Naive thymus-derived CD4-positive, alpha-beta T cell (primary cell): ENCODE results near the gene TTC21A. TPM values are rescaled to one million over a fixed set of nuclear protein-coding genes. Genes with fewer than 3 reads are reported as not detected.

Experiments used
- ATAC-seq: fragments of 150-1000 bp; cut with Tn5 transposase; 2 replicates; pipeline ENCODE4 v1.10.0; 2021; ENCODE audit warnings: mild to moderate bottlenecking, moderate library complexity
- CTCF ChIA-PET: fragments of 350-600 bp; sonication (Branson Sonifier 250); formaldehyde crosslinking; loops from one replicate; lab custom pipeline; 2021; ENCODE audit warnings: antibody characterized with exemption; lab: Charles Lee
- POLR2A ChIA-PET: fragments of 350-600 bp; sonication (Branson Sonifier 250); formaldehyde crosslinking; loops from one replicate; lab custom pipeline; 2021; ENCODE audit warnings: antibody characterized with exemption, inconsistent platforms; lab: Charles Lee
- DNase-seq, 9 donors: peaks; one replicate each; pipeline versions ENCODE4 v3.0.0 to v3.0.0-alpha.2; 2020 to 2022; ENCODE audit warnings: mixed read lengths in 1 of 9
- H3K27ac ChIP-seq: one replicate; pipeline ENCODE4 v1.7.0; 2013; ENCODE audit warnings: mild to moderate bottlenecking, low read depth, low read length, moderate library complexity
- H3K27me3 ChIP-seq, 2 donors: one replicate each; pipeline ENCODE4 v1.7.0; 2013; ENCODE audit warnings: low read length in 2 of 2, mild to moderate bottlenecking in 2 of 2, moderate library complexity in 2 of 2; ENCODE audit not compliant: control insufficient read depth in 2 of 2, insufficient read depth in 2 of 2
- H3K36me3 ChIP-seq, 3 experiments: 1 replicate in 2 of 3; 2 replicates in 1 of 3; pipeline ENCODE4 v1.7.0; 2013; ENCODE audit warnings: low read length in 3 of 3, mild to moderate bottlenecking in 3 of 3, moderate library complexity in 1 of 3; ENCODE audit not compliant: insufficient read depth in 3 of 3, control insufficient read depth in 2 of 3
- H3K4me1 ChIP-seq, 2 donors: one replicate each; pipeline ENCODE4 v1.7.0; 2013; ENCODE audit warnings: low read length in 2 of 2, mild to moderate bottlenecking in 2 of 2, moderate library complexity in 1 of 2; ENCODE audit not compliant: control insufficient read depth in 2 of 2, insufficient read depth in 2 of 2
- H3K4me3 ChIP-seq: 2 replicates; pipeline ENCODE4 v1.7.0; 2013; ENCODE audit warnings: mild to moderate bottlenecking, low read length
- H3K9me3 ChIP-seq, 3 experiments: 1 replicate in 2 of 3; 2 replicates in 1 of 3; pipeline ENCODE4 v1.7.0; 2013; ENCODE audit warnings: low read length in 3 of 3; ENCODE audit not compliant: control insufficient read depth in 2 of 3
- H3K27ac Mint-ChIP-seq, 9 donors: one replicate each; pipeline ENCODE4 v1.8.0; 2020 to 2022; ENCODE audit warnings: mixed read lengths in 9 of 9, mild to moderate bottlenecking in 8 of 9, moderate library complexity in 5 of 9, inconsistent platforms in 2 of 9
- H3K27me3 Mint-ChIP-seq, 5 donors: one replicate each; pipeline ENCODE4 v1.8.0; 2021 to 2022; ENCODE audit warnings: mixed read lengths in 5 of 5, mild to moderate bottlenecking in 1 of 5
- H3K36me3 Mint-ChIP-seq, 5 donors: one replicate each; pipeline ENCODE4 v1.8.0; 2020 to 2022; ENCODE audit warnings: mixed read lengths in 5 of 5, mild to moderate bottlenecking in 3 of 5, inconsistent platforms in 1 of 5
- H3K4me1 Mint-ChIP-seq, 7 donors: one replicate each; pipeline ENCODE4 v1.8.0; 2020 to 2022; ENCODE audit warnings: mixed read lengths in 7 of 7, mild to moderate bottlenecking in 3 of 7, inconsistent platforms in 1 of 7
- H3K4me3 Mint-ChIP-seq, 10 donors: one replicate each; pipeline ENCODE4 v1.8.0; 2020 to 2022; ENCODE audit warnings: mild to moderate bottlenecking in 10 of 10, mixed read lengths in 10 of 10, moderate library complexity in 6 of 10, inconsistent platforms in 2 of 10
- H3K9me3 Mint-ChIP-seq, 11 donors: one replicate each; pipeline ENCODE4 v1.8.0; 2020 to 2022; ENCODE audit warnings: mixed read lengths in 11 of 11, mild to moderate bottlenecking in 4 of 11, inconsistent platforms in 1 of 11, moderate library complexity in 1 of 11
- intact Hi-C, 2 donors: fragments of 100-400 bp; cut with micrococcal nuclease; formaldehyde crosslinking; loops; one replicate each; pipeline ENCODE4 v1.15.1; 2023
- polyA plus RNA-seq, 2 donors: library from polyadenylated mRNA; unstranded; fragments of 300-500 nt; fragmentation: Illumina TruSeq; gene quantifications; one replicate each; pipeline ENCODE4 v1.2.3, GENCODE V29; 2021
- total RNA-seq, 6 experiments: library from RNA in 5 of 6; stranded (reverse) in 5 of 6; gene quantifications; 1 replicate in 5 of 6; 2 replicates in 1 of 6; pipeline ENCODE4 v1.2.3 and lab custom pipeline; 2021 to 2026

Gene TTC21A
- total and polyA plus RNA-seq, 7 experiments from 2014 or later = 0.37 to 9.7 (median 4.8) TPM

GRCh38 chr3:39100500-39100886, 7.0 kb upstream of the TTC21A start:
- H3K27ac ChIP-seq = peak overlapping the region; percentile 30
- H3K27me3 ChIP-seq = no peaks in the 10 kb centered on the region
- Mint-ChIP-seq H3K9me3 (no peaks in the 10 kb centered on the region), H3K27me3 (no peaks in the 10 kb centered on the region), H3K4me1 (peaks cover 22 to 41% (median 31%) of the 10 kb centered on the region in 7 donors), H3K36me3 (peaks cover 0 to 5% (median 0%) of the 10 kb centered on the region in 5 donors), H3K4me3 (no peak overlapping the region), H3K27ac (peak overlapping the region in 1 of 9 donors; percentile 65)
- no peak for DNase-seq
- ATAC-seq = no peak
- no peaks in the 10 kb centered on the region for H3K9me3 ChIP-seq
- CTCF ChIA-PET = interaction anchor here (1.0 to 1.5 kb wide), 3 partner anchors 8 to 188 kb away, joined by 3 to 8 read pairs (median 3); no protein-coding TSS in a partner anchor
- intact Hi-C loops = loop anchor here in 1 of 2 donors (2.0 kb wide), 1 partner anchor 88 kb away; no protein-coding TSS in a partner anchor
- POLR2A ChIA-PET = no interaction called here
- no peaks in the 10 kb centered on the region for H3K4me1 ChIP-seq
- H3K36me3 ChIP-seq = peaks cover 0 to 54% (median 6%) of the 10 kb centered on the region in 3 experiments
- H3K4me3 ChIP-seq = no peak overlapping the region

DNA sequence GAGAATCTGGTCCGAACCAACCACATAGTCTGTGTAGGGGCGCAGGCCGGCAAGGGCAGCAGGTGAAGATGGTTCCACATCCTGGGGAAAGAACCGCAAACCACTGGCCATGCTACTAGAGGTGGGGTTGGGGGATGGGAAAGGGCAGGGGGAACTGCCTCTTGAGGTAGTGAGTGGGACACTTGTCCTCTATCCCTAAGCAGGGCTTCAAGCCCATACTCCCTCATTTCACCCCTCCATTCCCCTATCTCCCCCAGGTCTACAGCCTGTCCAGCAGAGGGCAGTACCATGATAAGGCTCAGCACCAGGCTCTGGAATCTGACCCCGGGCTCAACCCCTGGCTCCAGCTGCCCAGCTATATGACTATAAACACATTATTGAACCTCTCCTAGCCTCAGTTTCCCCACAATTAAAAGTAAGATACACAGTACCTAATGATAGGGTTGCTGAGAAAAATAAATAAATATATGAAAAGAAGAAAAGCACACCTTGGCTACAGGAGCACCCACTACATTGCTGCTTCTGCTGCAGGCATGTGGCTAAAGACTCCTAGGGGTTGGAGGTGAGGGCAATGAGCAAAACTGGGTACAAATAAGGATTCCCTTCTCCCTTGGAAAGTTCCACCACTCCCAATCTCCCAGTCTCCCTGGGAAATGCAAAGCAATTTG, 6.3 kb upstream of the TTC21A start:
- H3K9me3 ChIP-seq = no peaks in the 10 kb centered on the region
- H3K27me3 ChIP-seq = no peaks in the 10 kb centered on the region
- ChIA-PET POLR2A (no interaction called here), CTCF (interaction anchor here (0.9 to 1.5 kb wide), 4 partner anchors 9 to 191 kb away, joined by 3 to 8 read pairs (median 4); no protein-coding TSS in a partner anchor)
- H3K27ac ChIP-seq = peak overlapping the region; percentile 30
- H3K4me3 ChIP-seq = no peak overlapping the region
- peaks cover under 1 to 2% of the 10 kb centered on the region in 2 donors for H3K4me1 ChIP-seq
- no peaks in the 10 kb centered on the region for H3K9me3 Mint-ChIP-seq
- ATAC-seq = peak; percentile 78
- no peak overlapping the region for H3K4me3 Mint-ChIP-seq
- peaks cover 28 to 47% (median 37%) of the 10 kb centered on the region in 7 donors for H3K4me1 Mint-ChIP-seq
- DNase-seq = peak in 6 of 9 donors; percentile 29 to 56 (median 42)
- H3K27me3 Mint-ChIP-seq = peaks cover 0 to 1% (median 0%) of the 10 kb centered on the region in 5 donors
- peaks cover 0 to 47% (median 6%) of the 10 kb centered on the region in 3 experiments for H3K36me3 ChIP-seq
- peak overlapping the region in 7 of 9 donors; percentile 34 to 88 (median 52) for H3K27ac Mint-ChIP-seq
- intact Hi-C loops = loop anchor here (1.0 to 2.0 kb wide), 4 partner anchors 65 to 277 kb away; no protein-coding TSS in a partner anchor
- H3K36me3 Mint-ChIP-seq = peaks cover 0 to 8% (median 0%) of the 10 kb centered on the region in 5 donors

- peak overlapping the region; percentile 50 to 91 (median 84) for H3K27ac Mint-ChIP-seq
Measured at GRCh38 chr3:39102504-39103323, 4.8 kb upstream of the TTC21A start.

GRCh38 chr3:39103324-39103693, 4.2 kb upstream of the TTC21A start:
- H3K27me3 Mint-ChIP-seq = peaks cover 0 to 2% (median 0%) of the 10 kb centered on the region in 5 donors
- Histone ChIP-seq H3K27me3 (no peaks in the 10 kb centered on the region), H3K4me1 (peaks cover 12 to 16% of the 10 kb centered on the region in 2 donors), H3K4me3 (no peak overlapping the region), H3K36me3 (peaks cover 0 to 34% (median 0%) of the 10 kb centered on the region in 3 experiments), H3K27ac (no peak overlapping the region), H3K9me3 (no peaks in the 10 kb centered on the region)
- no peak for DNase-seq
- H3K4me1 Mint-ChIP-seq = peaks cover 42 to 63% (median 52%) of the 10 kb centered on the region in 7 donors
- ChIA-PET CTCF (interaction anchor here (1.1 kb wide), 1 partner anchor 185 kb away, joined by 4 read pairs; no protein-coding TSS in a partner anchor), POLR2A (no interaction called here)
- H3K4me3 Mint-ChIP-seq = peak overlapping the region in 2 of 10 donors; percentile 9 to 51
- intact Hi-C loops = no loop called here
- ATAC-seq = no peak
- no peaks in the 10 kb centered on the region for H3K9me3 Mint-ChIP-seq
- peaks cover 0 to 9% (median 0%) of the 10 kb centered on the region in 5 donors for H3K36me3 Mint-ChIP-seq
- peak overlapping the region; percentile 40 to 91 (median 70) for H3K27ac Mint-ChIP-seq

More at GRCh38 chr3:39102504-39103323, 4.8 kb upstream of the TTC21A start:
- no peaks in the 10 kb centered on the region for H3K27me3 ChIP-seq
- ATAC-seq = no peak
- H3K4me1 ChIP-seq = peaks cover 6 to 10% of the 10 kb centered on the region in 2 donors
- Mint-ChIP-seq H3K4me3 (peak overlapping the region in 3 of 10 donors; percentile 9 to 70 (median 46)), H3K27me3 (peaks cover 0 to 2% (median 0%) of the 10 kb centered on the region in 5 donors), H3K4me1 (peaks cover 36 to 57% (median 46%) of the 10 kb centered on the region in 7 donors), H3K9me3 (no peaks in the 10 kb centered on the region), H3K36me3 (peaks cover 0 to 7% (median 0%) of the 10 kb centered on the region in 5 donors)
- no peak overlapping the region for H3K27ac ChIP-seq
- no peaks in the 10 kb centered on the region for H3K9me3 ChIP-seq
- peaks cover 0 to 39% (median 0%) of the 10 kb centered on the region in 3 experiments for H3K36me3 ChIP-seq
- DNase-seq = no peak
- POLR2A ChIA-PET = no interaction called here
- H3K4me3 ChIP-seq = no peak overlapping the region
- CTCF ChIA-PET = interaction anchor here (1.1 kb wide), 1 partner anchor 185 kb away, joined by 4 read pairs; no protein-coding TSS in a partner anchor
- intact Hi-C loops = no loop called here

DNA sequence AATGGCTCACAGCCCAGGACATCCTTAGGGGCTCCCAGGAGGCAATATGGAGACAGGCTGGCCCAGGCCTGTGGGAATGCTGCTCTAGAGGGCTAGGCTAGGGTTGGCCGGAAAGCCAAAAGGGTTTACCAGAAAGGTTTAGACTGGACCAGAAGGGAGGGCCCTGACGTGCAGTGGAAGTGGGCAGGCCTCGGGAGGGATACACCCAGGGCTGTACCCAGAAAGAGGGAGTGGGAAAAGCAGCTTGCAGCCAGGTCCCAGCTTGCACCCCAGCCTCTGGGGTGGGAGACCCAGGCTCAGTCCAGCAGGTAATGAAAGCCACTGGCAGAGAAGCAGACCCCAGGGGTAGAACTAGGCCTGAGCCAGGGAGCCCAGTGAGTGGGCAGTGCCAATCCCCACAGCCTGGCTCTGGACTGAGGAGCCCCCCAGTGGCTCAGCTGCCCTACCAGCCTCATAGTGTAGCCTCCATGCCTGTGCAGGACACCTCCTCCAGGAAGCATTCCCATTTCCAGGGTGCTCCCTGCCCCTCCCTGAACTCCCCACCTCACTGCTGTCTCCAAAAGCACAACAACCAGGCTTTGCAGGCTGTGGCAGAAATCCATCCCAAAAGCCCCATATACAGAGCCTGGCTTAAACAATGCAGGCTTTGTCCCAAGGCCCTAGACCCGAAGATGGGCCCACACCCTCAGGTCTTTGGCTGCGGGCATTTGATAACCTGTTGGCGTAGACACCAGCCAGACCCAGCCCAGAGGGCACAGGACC, 3.5 kb upstream of the TTC21A start:
- peak overlapping the region in 1 of 10 donors; percentile 48 for H3K4me3 Mint-ChIP-seq
- H3K27me3 Mint-ChIP-seq = peaks cover 0 to 2% (median 0%) of the 10 kb centered on the region in 5 donors
- H3K27me3 ChIP-seq = no peaks in the 10 kb centered on the region
- intact Hi-C loops = no loop called here
- DNase-seq (no peak), ATAC-seq (no peak)
- peak overlapping the region in 8 of 9 donors; percentile 45 to 91 (median 84) for H3K27ac Mint-ChIP-seq
- H3K27ac ChIP-seq = no peak overlapping the region
- ChIA-PET POLR2A (interaction anchor here (1.6 kb wide), 1 partner anchor 9 kb away, joined by 5 read pairs; no protein-coding TSS in a partner anchor), CTCF (interaction anchor here (1.5 to 3.4 kb wide), 3 partner anchors 23 to 187 kb away, joined by 3 to 21 read pairs (median 12); no protein-coding TSS in a partner anchor)
- H3K9me3 Mint-ChIP-seq = no peaks in the 10 kb centered on the region
- H3K4me3 ChIP-seq = no peak overlapping the region
- H3K4me1 Mint-ChIP-seq = peaks cover 49 to 70% (median 59%) of the 10 kb centered on the region in 7 donors
- H3K9me3 ChIP-seq = no peaks in the 10 kb centered on the region
- peaks cover 18 to 22% of the 10 kb centered on the region in 2 donors for H3K4me1 ChIP-seq
- peaks cover 0 to 9% (median 0%) of the 10 kb centered on the region in 5 donors for H3K36me3 Mint-ChIP-seq
- H3K36me3 ChIP-seq = peaks cover 0 to 27% (median 0%) of the 10 kb centered on the region in 3 experiments
